Measurements from ENCODE around the gene TMCC1. TPM values are rescaled to one million over a fixed set of nuclear protein-coding genes. Genes with fewer than 3 reads are reported as not detected.
"Not testable (repeated sequence)": the region's sequence is repeated elsewhere in the genome, so short reads cannot be mapped to it uniquely, and the experiment has no call there.

Gene TMCC1
- total and polyA plus RNA-seq, 2 experiments from 2014 or later, result 12.3 to 26.9 TPM

GRCh38 chr3:129676985-129677384, 216.5 kb downstream of the TMCC1 start:
- Histone ChIP-seq H3K4me3 (no peak overlapping the region), H3K27ac (no peak overlapping the region), H3K4me1 (ENCODE audit: low read depth) (peaks cover 7% of the 10 kb centered on the region), H3K9me3 (ENCODE audit: low read depth) (no peaks in the 10 kb centered on the region), H3K27me3 (no peaks in the 10 kb centered on the region), H3K36me3 (no peaks in the 10 kb centered on the region)
- no peak for TF ChIP-seq CTCF (IDR thresholded peaks at IDR 0.05; ENCODE audit: low read depth, low read length)
- DNase-seq (ENCODE audit: low read depth in 1 of 2, low spot score in 1 of 2), result no peak

GRCh38 chr3:129674798-129675123, 218.8 kb downstream of the TMCC1 start:
- DNase-seq (ENCODE audit: low read depth in 1 of 2, low spot score in 1 of 2); H3K27ac ChIP-seq; H3K9me3 ChIP-seq (ENCODE audit: low read depth); H3K27me3 ChIP-seq; H3K4me3 ChIP-seq; H3K4me1 ChIP-seq (ENCODE audit: low read depth): not testable (repeated sequence)
- H3K36me3 ChIP-seq, result peaks cover 11% of the 10 kb centered on the region

- Histone ChIP-seq H3K27ac (peak overlapping the region; percentile 16), H3K9me3 (ENCODE audit: low read depth) (no peaks in the 10 kb centered on the region), H3K36me3 (peaks cover 12% of the 10 kb centered on the region), H3K4me3 (no peak overlapping the region), H3K27me3 (no peaks in the 10 kb centered on the region), H3K4me1 (ENCODE audit: low read depth) (peaks cover 7% of the 10 kb centered on the region)
- TF ChIP-seq CTCF (IDR thresholded peaks at IDR 0.05; ENCODE audit: low read depth, low read length), result no peak
- no peak for DNase-seq (ENCODE audit: low read depth in 1 of 2, low spot score in 1 of 2)
Observed at GRCh38 chr3:129673897-129674797, 219.4 kb downstream of the TMCC1 start.

- Histone ChIP-seq H3K9me3 (ENCODE audit: low read depth) (no peaks in the 10 kb centered on the region), H3K36me3 (peaks cover 12% of the 10 kb centered on the region), H3K4me3 (no peak overlapping the region), H3K27me3 (no peaks in the 10 kb centered on the region), H3K4me1 (ENCODE audit: low read depth) (peaks cover 7% of the 10 kb centered on the region), H3K27ac (no peak overlapping the region)
- DNase-seq (ENCODE audit: low read depth in 1 of 2, low spot score in 1 of 2), result peak in 1 of 2 donors; percentile 52
- TF ChIP-seq CTCF (IDR thresholded peaks at IDR 0.05; ENCODE audit: low read depth, low read length), result no peak
Observed at GRCh38 chr3:129673012-129673411, 220.5 kb downstream of the TMCC1 start.

GRCh38 chr3:129672412-129672811, 221.1 kb downstream of the TMCC1 start:
- TF ChIP-seq CTCF (IDR thresholded peaks at IDR 0.05; ENCODE audit: low read depth, low read length), result no peak
- no peak overlapping the region for H3K4me3 ChIP-seq
- no peak overlapping the region for H3K27ac ChIP-seq
- H3K9me3 ChIP-seq (ENCODE audit: low read depth), result no peaks in the 10 kb centered on the region
- H3K36me3 ChIP-seq, result peaks cover 12% of the 10 kb centered on the region
- H3K4me1 ChIP-seq (ENCODE audit: low read depth), result peaks cover 7% of the 10 kb centered on the region
- H3K27me3 ChIP-seq, result no peaks in the 10 kb centered on the region
- DNase-seq (ENCODE audit: low read depth in 1 of 2, low spot score in 1 of 2), result no peak

GRCh38 chr3:129665024-129665768, 228.3 kb downstream of the TMCC1 start:
- Histone ChIP-seq H3K36me3 (peaks cover 5% of the 10 kb centered on the region), H3K4me3 (no peak overlapping the region), H3K27ac (no peak overlapping the region), H3K9me3 (ENCODE audit: low read depth) (no peaks in the 10 kb centered on the region), H3K27me3 (no peaks in the 10 kb centered on the region), H3K4me1 (ENCODE audit: low read depth) (no peaks in the 10 kb centered on the region)
- peak in 1 of 2 donors; percentile 17 for DNase-seq (ENCODE audit: low read depth in 1 of 2, low spot score in 1 of 2)
- no peak for TF ChIP-seq CTCF (IDR thresholded peaks at IDR 0.05; ENCODE audit: low read depth, low read length)
